ENCODE data around the gene E2F2. TPM values are rescaled to one million over a fixed set of nuclear protein-coding genes. Genes with fewer than 3 reads are reported as not detected.

The E2F2 gene
- polyA plus RNA-seq, 1 experiment: 0.11 TPM

GRCh38 chr1:23565776-23566175, 34.7 kb upstream of the E2F2 start:
- ChIA-PET POLR2A (interaction anchor here (0.7 kb wide), 1 partner anchor 11 kb away, joined by 3 read pairs; no protein-coding TSS in a partner anchor), CTCF (interaction anchor here (1.0 to 3.8 kb wide), 3 partner anchors 11 to 68 kb away, joined by 3 to 26 read pairs (median 3); no protein-coding TSS in a partner anchor)
- TF ChIP-seq, protein P1, sequence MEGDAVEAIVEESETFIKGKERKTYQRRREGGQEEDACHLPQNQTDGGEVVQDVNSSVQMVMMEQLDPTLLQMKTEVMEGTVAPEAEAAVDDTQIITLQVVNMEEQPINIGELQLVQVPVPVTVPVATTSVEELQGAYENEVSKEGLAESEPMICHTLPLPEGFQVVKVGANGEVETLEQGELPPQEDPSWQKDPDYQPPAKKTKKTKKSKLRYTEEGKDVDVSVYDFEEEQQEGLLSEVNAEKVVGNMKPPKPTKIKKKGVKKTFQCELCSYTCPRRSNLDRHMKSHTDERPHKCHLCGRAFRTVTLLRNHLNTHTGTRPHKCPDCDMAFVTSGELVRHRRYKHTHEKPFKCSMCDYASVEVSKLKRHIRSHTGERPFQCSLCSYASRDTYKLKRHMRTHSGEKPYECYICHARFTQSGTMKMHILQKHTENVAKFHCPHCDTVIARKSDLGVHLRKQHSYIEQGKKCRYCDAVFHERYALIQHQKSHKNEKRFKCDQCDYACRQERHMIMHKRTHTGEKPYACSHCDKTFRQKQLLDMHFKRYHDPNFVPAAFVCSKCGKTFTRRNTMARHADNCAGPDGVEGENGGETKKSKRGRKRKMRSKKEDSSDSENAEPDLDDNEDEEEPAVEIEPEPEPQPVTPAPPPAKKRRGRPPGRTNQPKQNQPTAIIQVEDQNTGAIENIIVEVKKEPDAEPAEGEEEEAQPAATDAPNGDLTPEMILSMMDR (IDR thresholded peaks at IDR 0.05; ENCODE audit: insufficient read depth, low read depth, low read length): no peak
- no peak overlapping the region for H3K4me3 ChIP-seq (ENCODE audit: low read depth, low read length)
- no peaks in the 10 kb centered on the region for H3K27me3 ChIP-seq (ENCODE audit: control insufficient read depth, insufficient read depth, low read length)
- DNase-seq (ENCODE audit: low read depth): no peak
- no peaks in the 10 kb centered on the region for H3K36me3 ChIP-seq (ENCODE audit: control insufficient read depth, insufficient read depth, low read length)

GRCh38 chr1:23564529-23565122, 33.6 kb upstream of the E2F2 start:
- POLR2A ChIA-PET: no interaction called here
- no peaks in the 10 kb centered on the region for H3K36me3 ChIP-seq (ENCODE audit: control insufficient read depth, insufficient read depth, low read length)
- H3K4me3 ChIP-seq (ENCODE audit: low read depth, low read length): no peak overlapping the region
- DNase-seq (ENCODE audit: low read depth): no peak
- CTCF ChIA-PET: interaction anchor here (0.7 to 3.8 kb wide), 3 partner anchors 13 to 69 kb away, joined by 3 to 26 read pairs (median 4); no protein-coding TSS in a partner anchor
- H3K27me3 ChIP-seq (ENCODE audit: control insufficient read depth, insufficient read depth, low read length): no peaks in the 10 kb centered on the region
- TF ChIP-seq, protein P1 (IDR thresholded peaks at IDR 0.05; ENCODE audit: insufficient read depth, low read depth, low read length): no peak

GRCh38 chr1:23563755-23564374, 32.8 kb upstream of the E2F2 start:
- CTCF ChIA-PET: interaction anchor here (0.6 to 3.8 kb wide), 4 partner anchors 13 to 70 kb away, joined by 3 to 26 read pairs (median 4); no protein-coding TSS in a partner anchor
- POLR2A ChIA-PET: no interaction called here
- DNase-seq (ENCODE audit: low read depth): no peak
- TF ChIP-seq, protein P1 (IDR thresholded peaks at IDR 0.05; ENCODE audit: insufficient read depth, low read depth, low read length): no peak
- H3K36me3 ChIP-seq (ENCODE audit: control insufficient read depth, insufficient read depth, low read length): no peaks in the 10 kb centered on the region
- H3K4me3 ChIP-seq (ENCODE audit: low read depth, low read length): no peak overlapping the region
- no peaks in the 10 kb centered on the region for H3K27me3 ChIP-seq (ENCODE audit: control insufficient read depth, insufficient read depth, low read length)

- CTCF ChIA-PET: interaction anchor here (3.8 kb wide), 1 partner anchor 71 kb away, joined by 26 read pairs; no protein-coding TSS in a partner anchor
- TF ChIP-seq, protein P1 (IDR thresholded peaks at IDR 0.05; ENCODE audit: insufficient read depth, low read depth, low read length): no peak
- Histone ChIP-seq H3K36me3 (ENCODE audit: control insufficient read depth, insufficient read depth, low read length) (no peaks in the 10 kb centered on the region), H3K27me3 (ENCODE audit: control insufficient read depth, insufficient read depth, low read length) (no peaks in the 10 kb centered on the region), H3K4me3 (ENCODE audit: low read depth, low read length) (no peak overlapping the region)
- no peak for DNase-seq (ENCODE audit: low read depth)
- POLR2A ChIA-PET: no interaction called here
Measured at GRCh38 chr1:23563003-23563402, 32.0 kb upstream of the E2F2 start.

DNA sequence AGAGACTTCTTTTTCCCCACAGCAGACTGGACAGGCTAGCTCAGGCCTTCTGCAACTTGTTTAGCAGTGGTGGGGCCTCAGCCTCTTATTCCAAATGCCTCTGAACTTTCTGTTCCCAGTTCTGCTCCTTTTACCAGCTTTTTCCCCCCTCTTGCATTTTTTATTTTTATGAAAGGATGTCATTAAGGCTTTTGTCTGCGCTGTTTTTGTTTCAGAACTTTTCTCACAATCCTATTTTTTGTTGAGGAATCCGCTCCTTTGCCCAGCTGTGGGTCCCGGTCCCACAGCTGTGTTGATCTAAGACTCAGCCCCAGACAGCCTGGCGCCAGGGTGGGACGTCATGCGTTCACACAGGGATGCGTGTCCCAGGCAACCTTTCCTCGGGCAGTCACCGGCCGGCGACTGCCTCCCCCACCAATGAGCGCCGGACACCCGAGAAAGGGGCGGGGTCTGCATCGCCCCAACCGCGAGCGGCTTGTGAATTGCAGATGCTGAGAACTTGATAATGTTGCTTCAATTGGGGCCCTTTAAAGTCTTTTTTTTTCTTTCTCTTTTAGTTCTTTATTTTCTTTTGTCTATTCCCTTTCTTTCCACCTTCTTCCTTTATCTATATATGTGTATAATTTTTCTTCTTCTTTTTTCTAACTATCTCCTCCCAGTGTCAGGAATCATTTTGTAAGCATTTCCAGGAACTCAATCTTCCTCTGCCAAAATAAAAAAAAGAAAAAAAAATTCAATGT, 31.3 kb upstream of the E2F2 start:
- POLR2A ChIA-PET: no interaction called here
- H3K4me3 ChIP-seq (ENCODE audit: low read depth, low read length): no peak overlapping the region
- H3K27me3 ChIP-seq (ENCODE audit: control insufficient read depth, insufficient read depth, low read length): no peaks in the 10 kb centered on the region
- DNase-seq (ENCODE audit: low read depth): peak; percentile 95
- no peaks in the 10 kb centered on the region for H3K36me3 ChIP-seq (ENCODE audit: control insufficient read depth, insufficient read depth, low read length)
- TF ChIP-seq, protein P1 (IDR thresholded peaks at IDR 0.05; ENCODE audit: insufficient read depth, low read depth, low read length): no peak
- CTCF ChIA-PET: interaction anchor here (0.8 to 23.8 kb wide), 2 partner anchors 15 to 73 kb away, joined by 3 to 644 read pairs; no protein-coding TSS in a partner anchor
